ENCODE data around the gene TGM3.

TGM3 gene

DNA sequence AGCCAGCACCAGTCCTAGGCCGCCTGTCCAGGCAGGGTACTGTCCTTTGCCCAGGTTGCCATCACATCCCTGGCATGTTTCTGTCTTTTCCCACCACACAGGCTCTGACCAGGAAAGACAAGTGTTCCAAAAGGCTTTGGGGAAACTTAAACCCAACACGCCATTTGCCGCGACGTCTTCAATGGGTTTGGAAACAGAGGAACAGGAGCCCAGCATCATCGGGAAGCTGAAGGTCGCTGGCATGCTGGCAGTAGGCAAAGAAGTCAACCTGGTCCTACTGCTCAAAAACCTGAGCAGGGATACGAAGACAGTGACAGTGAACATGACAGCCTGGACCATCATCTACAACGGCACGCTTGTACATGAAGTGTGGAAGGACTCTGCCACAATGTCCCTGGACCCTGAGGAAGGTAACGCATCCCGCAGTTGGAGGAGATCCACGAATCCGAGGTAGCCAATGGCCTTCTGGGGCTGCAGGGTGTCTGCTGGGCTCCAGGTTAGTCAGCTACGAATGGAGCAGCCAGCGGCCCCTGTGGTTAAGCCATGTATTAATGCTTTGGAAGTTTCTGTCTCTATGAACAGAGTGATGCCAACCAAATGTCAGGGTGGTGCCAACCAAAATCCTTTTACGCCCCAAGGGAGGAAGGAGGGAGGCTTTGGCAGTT lies 36.2 kb downstream of the TGM3 start:
- TF ChIP-seq, protein P1, sequence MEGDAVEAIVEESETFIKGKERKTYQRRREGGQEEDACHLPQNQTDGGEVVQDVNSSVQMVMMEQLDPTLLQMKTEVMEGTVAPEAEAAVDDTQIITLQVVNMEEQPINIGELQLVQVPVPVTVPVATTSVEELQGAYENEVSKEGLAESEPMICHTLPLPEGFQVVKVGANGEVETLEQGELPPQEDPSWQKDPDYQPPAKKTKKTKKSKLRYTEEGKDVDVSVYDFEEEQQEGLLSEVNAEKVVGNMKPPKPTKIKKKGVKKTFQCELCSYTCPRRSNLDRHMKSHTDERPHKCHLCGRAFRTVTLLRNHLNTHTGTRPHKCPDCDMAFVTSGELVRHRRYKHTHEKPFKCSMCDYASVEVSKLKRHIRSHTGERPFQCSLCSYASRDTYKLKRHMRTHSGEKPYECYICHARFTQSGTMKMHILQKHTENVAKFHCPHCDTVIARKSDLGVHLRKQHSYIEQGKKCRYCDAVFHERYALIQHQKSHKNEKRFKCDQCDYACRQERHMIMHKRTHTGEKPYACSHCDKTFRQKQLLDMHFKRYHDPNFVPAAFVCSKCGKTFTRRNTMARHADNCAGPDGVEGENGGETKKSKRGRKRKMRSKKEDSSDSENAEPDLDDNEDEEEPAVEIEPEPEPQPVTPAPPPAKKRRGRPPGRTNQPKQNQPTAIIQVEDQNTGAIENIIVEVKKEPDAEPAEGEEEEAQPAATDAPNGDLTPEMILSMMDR (IDR thresholded peaks at IDR 0.05; ENCODE audit: low read depth, low read length, missing control alignments): no peak
- no peak for DNase-seq (ENCODE audit: low read depth)
- no peak overlapping the region for H3K4me3 ChIP-seq (ENCODE audit: low read depth, low read length)

DNA sequence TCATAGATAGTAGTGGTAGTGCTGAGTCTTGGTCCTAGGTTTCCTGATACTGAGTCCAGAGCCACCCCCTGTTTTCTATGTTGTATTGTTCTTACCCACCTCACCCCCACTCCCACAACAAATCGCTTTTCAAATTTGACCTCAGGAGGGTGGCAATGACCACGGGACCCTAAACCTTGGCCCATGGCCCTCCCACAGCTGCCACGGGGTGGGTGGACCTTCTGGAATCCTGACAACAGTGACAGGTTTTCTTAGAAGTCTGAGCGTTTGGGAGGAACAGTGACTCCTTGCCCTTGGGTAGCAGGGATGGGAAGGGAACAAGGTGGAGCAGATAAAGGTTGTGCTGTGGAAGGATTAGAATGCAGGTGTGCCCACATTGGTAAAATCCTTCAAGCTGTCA lies 36.9 kb downstream of the TGM3 start:
- no peak for DNase-seq (ENCODE audit: low read depth)
- no peak overlapping the region for H3K4me3 ChIP-seq (ENCODE audit: low read depth, low read length)
- TF ChIP-seq, protein P1 (IDR thresholded peaks at IDR 0.05; ENCODE audit: low read depth, low read length, missing control alignments): no peak

DNA sequence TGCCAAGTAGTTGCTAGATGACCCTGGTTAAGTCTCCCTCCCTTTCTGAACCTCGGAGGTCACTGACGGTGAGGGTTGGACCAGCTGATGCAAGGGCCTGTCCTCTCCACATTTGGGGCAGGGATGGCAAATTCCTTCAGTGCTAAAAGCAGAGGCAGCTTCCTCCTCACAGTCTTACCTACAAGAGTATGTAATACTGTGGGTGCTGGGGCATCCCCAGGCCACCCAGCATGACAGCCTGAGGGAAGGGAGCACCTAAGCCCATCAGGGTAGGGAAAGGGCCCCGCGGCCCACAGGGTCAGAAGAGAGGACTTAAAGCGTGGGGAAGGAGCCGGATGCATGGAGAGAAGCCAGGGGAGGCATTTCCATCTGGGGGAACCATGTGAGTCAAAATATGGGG lies 38.0 kb downstream of the TGM3 start:
- H3K4me3 ChIP-seq (ENCODE audit: low read depth, low read length): no peak overlapping the region
- TF ChIP-seq, protein P1 (IDR thresholded peaks at IDR 0.05; ENCODE audit: low read depth, low read length, missing control alignments): no peak
- DNase-seq (ENCODE audit: low read depth): no peak

DNA sequence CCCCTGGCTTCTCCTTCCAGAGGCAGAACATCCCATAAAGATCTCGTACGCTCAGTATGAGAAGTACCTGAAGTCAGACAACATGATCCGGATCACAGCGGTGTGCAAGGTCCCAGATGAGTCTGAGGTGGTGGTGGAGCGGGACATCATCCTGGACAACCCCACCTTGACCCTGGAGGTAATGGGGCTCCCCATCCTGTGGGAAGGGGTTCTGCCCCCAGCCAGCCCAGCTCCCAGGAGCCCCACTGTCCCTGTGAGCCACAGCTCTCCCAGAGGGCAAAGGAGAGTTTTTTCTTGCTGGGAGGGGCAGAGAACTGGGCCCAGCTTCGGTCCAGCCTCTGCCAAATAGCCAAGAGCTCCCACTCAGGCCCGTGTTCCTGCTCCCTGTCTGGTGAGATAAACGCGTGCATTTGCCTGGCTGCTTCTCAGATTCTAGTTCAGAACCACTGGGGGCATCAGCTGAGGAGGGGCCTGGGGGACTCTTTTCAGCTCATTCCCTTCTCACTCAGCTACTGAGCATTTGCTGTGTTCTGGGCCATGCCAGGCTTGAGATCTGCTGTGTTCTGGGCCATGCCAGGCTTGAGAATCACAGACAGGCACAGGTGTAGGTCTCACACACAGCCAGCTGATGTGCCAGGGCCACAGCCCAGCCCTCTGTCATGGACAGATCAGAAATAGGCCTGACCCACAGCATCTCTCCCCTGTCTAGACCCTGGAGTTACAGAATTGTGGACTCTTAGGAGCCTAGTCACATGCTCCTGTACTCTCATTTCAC lies 39.5 kb downstream of the TGM3 start:
- DNase-seq (ENCODE audit: low read depth): no peak
- no peak overlapping the region for H3K4me3 ChIP-seq (ENCODE audit: low read depth, low read length)
- TF ChIP-seq, protein P1 (IDR thresholded peaks at IDR 0.05; ENCODE audit: low read depth, low read length, missing control alignments): no peak

DNA sequence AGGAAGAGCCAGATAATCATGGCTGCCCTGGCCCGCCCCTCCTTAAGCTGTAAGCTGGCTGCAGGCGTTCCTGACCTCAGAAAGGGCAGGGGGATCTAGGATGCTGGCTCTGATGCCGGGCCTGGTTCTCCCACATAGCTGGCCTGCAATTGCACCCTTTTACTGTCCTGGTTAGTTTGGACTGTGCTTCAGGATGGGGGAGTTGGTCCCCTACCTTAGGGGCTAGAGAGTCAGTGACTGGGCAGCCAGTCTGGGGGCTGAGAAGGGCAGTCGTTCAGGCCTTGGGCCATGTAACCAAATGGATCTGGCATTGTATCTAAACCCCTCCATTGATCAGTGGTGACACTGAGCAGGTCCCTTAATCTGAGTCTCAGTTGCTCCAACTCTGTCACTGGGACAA lies 40.7 kb downstream of the TGM3 start:
- TF ChIP-seq, protein P1 (IDR thresholded peaks at IDR 0.05; ENCODE audit: low read depth, low read length, missing control alignments): no peak
- H3K4me3 ChIP-seq (ENCODE audit: low read depth, low read length): no peak overlapping the region
- no peak for DNase-seq (ENCODE audit: low read depth)

DNA sequence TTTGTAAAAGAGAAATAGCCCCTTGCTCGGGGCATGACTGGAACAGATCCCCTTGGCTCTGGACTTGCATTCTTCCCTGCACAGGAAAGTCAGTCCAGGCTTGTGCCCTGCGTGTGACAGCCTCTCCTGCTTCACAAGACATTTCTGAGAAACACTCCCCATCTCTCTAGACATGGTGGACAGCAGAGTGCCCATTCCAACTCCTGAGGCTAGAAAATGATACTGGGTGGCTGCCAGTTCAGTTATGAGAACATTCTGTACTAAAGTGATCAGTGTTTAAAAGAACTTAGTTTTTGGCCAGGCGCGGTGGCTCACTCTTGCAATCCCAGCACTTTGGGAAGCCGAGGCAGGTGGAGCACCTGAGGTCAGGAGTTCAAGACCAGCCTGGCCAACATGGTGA lies 41.3 kb downstream of the TGM3 start:
- TF ChIP-seq, protein P1 (IDR thresholded peaks at IDR 0.05; ENCODE audit: low read depth, low read length, missing control alignments): no peak
- H3K4me3 ChIP-seq (ENCODE audit: low read depth, low read length): no peak overlapping the region
- no peak for DNase-seq (ENCODE audit: low read depth)

All from GM12864 (cell line).